Cardiac muscle cell (in vitro differentiated cells and primary cell): ENCODE measurements around the gene MDH1B. TPM values are rescaled to one million over a fixed set of nuclear protein-coding genes. Genes with fewer than 3 reads are reported as not detected.
"Not testable (repeated sequence)": the region's sequence is repeated elsewhere in the genome, so short reads cannot be mapped to it uniquely, and the experiment has no call there.

Experiments used
- DNase-seq, 2 donors: peaks; one replicate each; pipeline versions ENCODE4 v3.0.0 to v3.0.0-alpha.2; 2010 to 2017; ENCODE audit warnings: low read depth in 1 of 2, low spot score in 1 of 2
- H3K27ac ChIP-seq: fragments of 200-600 bp; sonication (generic); 2 replicates; pipeline ENCODE4 v1.5.1; 2016
- H3K27me3 ChIP-seq: fragments of 200-600 bp; sonication (generic); 2 replicates; pipeline ENCODE4 v1.6.0; 2016; ENCODE audit warnings: control low read depth
- H3K36me3 ChIP-seq: fragments of 200-600 bp; sonication (generic); 2 replicates; pipeline ENCODE4 v1.5.1; 2016; ENCODE audit warnings: control low read depth
- H3K4me1 ChIP-seq: fragments of 200-600 bp; sonication (generic); 2 replicates; pipeline ENCODE4 v1.8.1; 2017; ENCODE audit warnings: low read depth, mild to moderate bottlenecking, mixed run types
- H3K4me3 ChIP-seq: fragments of 200-600 bp; sonication (generic); 2 replicates; pipeline ENCODE4 v1.5.1; 2016; ENCODE audit warnings: mild to moderate bottlenecking
- H3K9me3 ChIP-seq: fragments of 200-600 bp; sonication (generic); 2 replicates; pipeline ENCODE4 v1.5.1; 2017; ENCODE audit warnings: low read depth, mild to moderate bottlenecking, control low read depth
- CTCF ChIP-seq: IDR thresholded peaks from 2 replicates; pipeline ENCODE4 v1.5.1; 2012; ENCODE audit warnings: low read depth, mild to moderate bottlenecking, low read length
- polyA plus RNA-seq: library from polyadenylated mRNA; unstranded; fragments of >200 nt; fragmentation: Nextera tagmentation; extraction: Ambion mirVana; gene quantifications from 2 replicates; pipeline ENCODE4 v1.2.1, GENCODE V29; 2016
- total RNA-seq: library from RNA; depleted of rRNA; stranded (reverse); fragments of >200 nt; gene quantifications from 2 replicates; pipeline ENCODE4 v1.2.3, GENCODE V29; 2016

MDH1B gene
- total and polyA plus RNA-seq, 2 experiments from 2014 or later, result 1.4 to 2.9 TPM

GRCh38 chr2:206716623-206717022, 48.5 kb downstream of the MDH1B start:
- H3K9me3 ChIP-seq, result no peaks in the 10 kb centered on the region
- H3K27ac ChIP-seq, result no peak overlapping the region
- H3K4me1 ChIP-seq, result no peaks in the 10 kb centered on the region
- H3K36me3 ChIP-seq, result no peaks in the 10 kb centered on the region
- no peak for DNase-seq
- TF ChIP-seq CTCF, result no peak
- no peak overlapping the region for H3K4me3 ChIP-seq
- H3K27me3 ChIP-seq, result peaks cover 5% of the 10 kb centered on the region

GRCh38 chr2:206715183-206715582, 49.9 kb downstream of the MDH1B start:
- H3K9me3 ChIP-seq, H3K4me1 ChIP-seq, H3K27ac ChIP-seq, DNase-seq, H3K4me3 ChIP-seq, H3K36me3 ChIP-seq, H3K27me3 ChIP-seq: not testable (repeated sequence)

GRCh38 chr2:206713746-206714145, 51.4 kb downstream of the MDH1B start:
- Histone ChIP-seq H3K27ac (no peak overlapping the region), H3K4me1 (no peaks in the 10 kb centered on the region), H3K4me3 (no peak overlapping the region), H3K9me3 (no peaks in the 10 kb centered on the region), H3K27me3 (peaks cover 23% of the 10 kb centered on the region), H3K36me3 (no peaks in the 10 kb centered on the region)
- DNase-seq, result no peak
- no peak for TF ChIP-seq CTCF

GRCh38 chr2:206708286-206708685, 56.8 kb downstream of the MDH1B start:
- H3K9me3 ChIP-seq, result no peaks in the 10 kb centered on the region
- H3K36me3 ChIP-seq, result no peaks in the 10 kb centered on the region
- H3K27ac ChIP-seq, result no peak overlapping the region
- no peak overlapping the region for H3K4me3 ChIP-seq
- H3K27me3 ChIP-seq, result peaks cover 74% of the 10 kb centered on the region
- no peak for DNase-seq
- TF ChIP-seq CTCF, result no peak
- no peaks in the 10 kb centered on the region for H3K4me1 ChIP-seq

- TF ChIP-seq CTCF, result no peak
- H3K27me3 ChIP-seq, result peaks cover 76% of the 10 kb centered on the region
- DNase-seq, result no peak
- H3K27ac ChIP-seq, result no peak overlapping the region
- no peaks in the 10 kb centered on the region for H3K9me3 ChIP-seq
- no peaks in the 10 kb centered on the region for H3K36me3 ChIP-seq
- H3K4me3 ChIP-seq, result no peak overlapping the region
- no peaks in the 10 kb centered on the region for H3K4me1 ChIP-seq
Measured at GRCh38 chr2:206707164-206707701, 57.9 kb downstream of the MDH1B start.

- Histone ChIP-seq H3K27ac (no peak overlapping the region), H3K27me3 (peaks cover 58% of the 10 kb centered on the region), H3K4me3 (no peak overlapping the region), H3K4me1 (no peaks in the 10 kb centered on the region), H3K36me3 (no peaks in the 10 kb centered on the region), H3K9me3 (no peaks in the 10 kb centered on the region)
- no peak for TF ChIP-seq CTCF
- DNase-seq, result no peak
Measured at GRCh38 chr2:206701952-206702605, 63.0 kb downstream of the MDH1B start.
